Neural progenitor cell (in vitro differentiated cells): Measurements from ENCODE around the gene SOWAHD. TPM values are rescaled to one million over a fixed set of nuclear protein-coding genes. Genes with fewer than 3 reads are reported as not detected.

Source experiments
- DNase-seq: peaks from one replicate; pipeline ENCODE4 v3.0.0-alpha.2; 2016; ENCODE audit warnings: low spot score
- H2AFZ ChIP-seq: fragments of 200-600 bp; sonication (generic); replicated peaks from 2 replicates; pipeline ENCODE4 v1.6.1; 2016; ENCODE audit warnings: antibody characterized with exemption
- H3F3A ChIP-seq: fragments of 200-600 bp; sonication (generic); 2 replicates; pipeline ENCODE4 v1.6.1; 2016; ENCODE audit warnings: antibody characterized with exemption, low read depth
- H3K27ac ChIP-seq: fragments of 200-600 bp; sonication (generic); 2 replicates; pipeline ENCODE4 v1.5.1; 2016; ENCODE audit warnings: mild to moderate bottlenecking
- H3K27me3 ChIP-seq: fragments of 200-600 bp; sonication (generic); 2 replicates; pipeline ENCODE4 v1.6.1; 2016; ENCODE audit warnings: mild to moderate bottlenecking, moderate library complexity
- H3K36me3 ChIP-seq: fragments of 200-600 bp; sonication (generic); 2 replicates; pipeline ENCODE4 v1.5.1; 2016
- H3K4me1 ChIP-seq: fragments of 200-600 bp; sonication (generic); 2 replicates; pipeline ENCODE4 v1.6.1; 2016; ENCODE audit warnings: mixed run types
- H3K4me2 ChIP-seq: fragments of 200-600 bp; sonication (generic); 2 replicates; pipeline ENCODE4 v1.6.1; 2016
- H3K4me3 ChIP-seq: fragments of 200-600 bp; sonication (generic); 2 replicates; pipeline ENCODE4 v1.5.1; 2016
- H3K79me2 ChIP-seq: fragments of 200-600 bp; sonication (generic); 2 replicates; pipeline ENCODE4 v1.6.1; 2016; ENCODE audit warnings: low read depth
- H3K9ac ChIP-seq: fragments of 200-600 bp; sonication (generic); 2 replicates; pipeline ENCODE4 v1.6.1; 2016
- H3K9me3 ChIP-seq: fragments of 200-600 bp; sonication (generic); 2 replicates; pipeline ENCODE4 v1.5.1; 2016; ENCODE audit warnings: low read depth
- H4K20me1 ChIP-seq: fragments of 200-600 bp; sonication (generic); 2 replicates; pipeline ENCODE4 v1.6.1; 2016; ENCODE audit warnings: low read depth
- H3K27ac Mint-ChIP-seq: 3 replicates; pipeline ENCODE4 v1.8.0; 2021; ENCODE audit warnings: mixed read lengths
- H3K27me3 Mint-ChIP-seq: 2 replicates; pipeline ENCODE4 v1.8.0; 2022; ENCODE audit warnings: low read depth, mild to moderate bottlenecking, inconsistent platforms, moderate library complexity, mixed read lengths; ENCODE audit not compliant: insufficient read depth
- H3K36me3 Mint-ChIP-seq: 3 replicates; pipeline ENCODE4 v1.8.0; 2021; ENCODE audit warnings: mixed read lengths
- H3K4me1 Mint-ChIP-seq: 3 replicates; pipeline ENCODE4 v1.8.0; 2021; ENCODE audit warnings: mixed read lengths
- H3K4me3 Mint-ChIP-seq: 3 replicates; pipeline ENCODE4 v1.8.0; 2021; ENCODE audit warnings: mild to moderate bottlenecking, moderate library complexity, mixed read lengths
- H3K9me3 Mint-ChIP-seq: 3 replicates; pipeline ENCODE4 v1.8.0; 2020; ENCODE audit warnings: mixed read lengths
- EZH2 ChIP-seq: fragments of 200-600 bp; sonication (generic); IDR thresholded peaks from 2 replicates; pipeline ENCODE4 v1.6.1; 2017; ENCODE audit warnings: antibody characterized with exemption, mild to moderate bottlenecking, moderate library complexity
- EZH2phosphoT487 ChIP-seq: fragments of 200-600 bp; sonication (generic); IDR thresholded peaks from 2 replicates; pipeline ENCODE4 v1.6.1; 2017; ENCODE audit warnings: antibody characterized with exemption
- total RNA-seq: library from RNA; depleted of rRNA; stranded (reverse); fragments of >200 nt; gene quantifications from 2 replicates; pipeline ENCODE4 v1.2.3, GENCODE V29; 2015; ENCODE audit warnings: low replicate concordance
- TF ChIP-seq, protein P1 (sequence below): fragments of 200-600 bp; sonication (generic); IDR thresholded peaks from 2 replicates; pipeline ENCODE4 v1.5.1; 2017; ENCODE audit warnings: antibody characterized with exemption, mild to moderate bottlenecking

Gene SOWAHD
- total RNA-seq, 1 donor from 2014 or later = not detected

DNA sequence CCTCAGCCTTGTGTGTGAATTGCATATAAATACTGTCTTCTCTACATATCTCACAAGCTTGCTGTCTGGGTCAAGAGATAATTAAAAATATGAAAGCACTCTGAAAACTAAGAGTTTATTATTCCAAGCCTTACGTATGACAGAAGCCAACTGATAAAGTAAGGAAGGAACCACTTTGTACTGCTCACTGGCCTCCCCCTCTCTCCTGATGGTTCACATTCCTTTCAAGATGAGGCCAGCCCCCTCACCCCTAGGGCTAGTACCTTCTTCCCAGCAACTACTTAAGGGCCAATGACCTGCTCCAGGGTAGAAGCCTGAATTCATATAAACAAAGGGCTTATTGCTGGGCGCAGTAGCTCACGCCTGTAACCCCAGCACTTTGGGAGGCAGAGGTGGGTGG, 5.4 kb upstream of the SOWAHD start:
- TF ChIP-seq EZH2 (no peak), EZH2phosphoT487 (no peak)
- TF ChIP-seq, protein P1, sequence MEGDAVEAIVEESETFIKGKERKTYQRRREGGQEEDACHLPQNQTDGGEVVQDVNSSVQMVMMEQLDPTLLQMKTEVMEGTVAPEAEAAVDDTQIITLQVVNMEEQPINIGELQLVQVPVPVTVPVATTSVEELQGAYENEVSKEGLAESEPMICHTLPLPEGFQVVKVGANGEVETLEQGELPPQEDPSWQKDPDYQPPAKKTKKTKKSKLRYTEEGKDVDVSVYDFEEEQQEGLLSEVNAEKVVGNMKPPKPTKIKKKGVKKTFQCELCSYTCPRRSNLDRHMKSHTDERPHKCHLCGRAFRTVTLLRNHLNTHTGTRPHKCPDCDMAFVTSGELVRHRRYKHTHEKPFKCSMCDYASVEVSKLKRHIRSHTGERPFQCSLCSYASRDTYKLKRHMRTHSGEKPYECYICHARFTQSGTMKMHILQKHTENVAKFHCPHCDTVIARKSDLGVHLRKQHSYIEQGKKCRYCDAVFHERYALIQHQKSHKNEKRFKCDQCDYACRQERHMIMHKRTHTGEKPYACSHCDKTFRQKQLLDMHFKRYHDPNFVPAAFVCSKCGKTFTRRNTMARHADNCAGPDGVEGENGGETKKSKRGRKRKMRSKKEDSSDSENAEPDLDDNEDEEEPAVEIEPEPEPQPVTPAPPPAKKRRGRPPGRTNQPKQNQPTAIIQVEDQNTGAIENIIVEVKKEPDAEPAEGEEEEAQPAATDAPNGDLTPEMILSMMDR = no peak
- H3K9me3 Mint-ChIP-seq = peaks cover 18% of the 10 kb centered on the region

DNA sequence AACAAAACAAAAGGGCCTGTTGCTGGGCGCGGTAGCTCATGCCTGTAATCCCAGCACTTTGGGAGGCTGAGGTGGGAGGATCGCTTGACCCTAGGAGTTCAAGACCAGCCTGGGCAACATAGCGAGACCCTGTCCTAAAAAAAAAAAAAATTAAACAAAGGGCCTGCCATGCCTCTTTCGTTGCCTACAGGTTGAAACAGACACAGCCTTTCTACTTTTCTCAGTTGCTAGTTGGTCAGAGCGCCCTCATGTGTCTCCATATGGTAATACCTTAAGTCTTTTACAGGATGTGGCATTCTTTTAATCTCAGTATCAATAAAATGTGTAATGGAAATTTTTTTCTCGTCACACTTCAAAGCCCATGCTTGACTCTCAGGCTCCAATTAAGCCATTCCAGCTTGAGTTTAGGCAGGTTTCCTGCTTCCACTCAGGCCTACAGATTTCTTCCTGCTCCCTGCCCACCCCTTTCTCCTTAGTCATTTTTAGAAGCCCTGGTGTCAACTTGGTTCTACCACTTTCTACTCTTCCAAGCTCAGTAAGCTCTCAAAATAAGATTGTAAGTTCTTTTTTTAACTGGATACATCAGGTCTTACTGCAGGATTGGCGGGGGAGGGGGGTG, 4.6 kb upstream of the SOWAHD start:
- no peak overlapping the region for H3K27ac Mint-ChIP-seq
- Histone ChIP-seq H3K27ac (no peak overlapping the region), H3K4me3 (no peak overlapping the region), H3K4me1 (no peaks in the 10 kb centered on the region), H3K36me3 (no peaks in the 10 kb centered on the region), H2AFZ (no peak overlapping the region), H3K79me2 (no peaks in the 10 kb centered on the region), H3K9ac (no peak overlapping the region), H4K20me1 (no peaks in the 10 kb centered on the region), H3K4me2 (no peak overlapping the region), H3K9me3 (no peaks in the 10 kb centered on the region), H3K27me3 (peaks cover 34% of the 10 kb centered on the region), H3F3A (peaks cover 6% of the 10 kb centered on the region)
- peaks cover 18% of the 10 kb centered on the region for H3K9me3 Mint-ChIP-seq
- H3K4me3 Mint-ChIP-seq = no peak overlapping the region
- DNase-seq = peak; percentile 48
- TF ChIP-seq, protein P1 = peak; percentile 56
- no peak for TF ChIP-seq EZH2phosphoT487
- no peak for TF ChIP-seq EZH2
- no peaks in the 10 kb centered on the region for H3K36me3 Mint-ChIP-seq
- H3K4me1 Mint-ChIP-seq = peaks cover 15% of the 10 kb centered on the region
- H3K27me3 Mint-ChIP-seq = peaks cover 2% of the 10 kb centered on the region

More for the DNA sequence above, 5.4 kb upstream of the SOWAHD start:
- Histone ChIP-seq H3K4me2 (no peak overlapping the region), H3K4me3 (no peak overlapping the region), H3K4me1 (no peaks in the 10 kb centered on the region), H3K27ac (no peak overlapping the region), H3K36me3 (no peaks in the 10 kb centered on the region), H3K27me3 (peaks cover 27% of the 10 kb centered on the region), H2AFZ (no peak overlapping the region), H3K9ac (no peak overlapping the region), H4K20me1 (no peaks in the 10 kb centered on the region), H3K9me3 (no peaks in the 10 kb centered on the region), H3F3A (peaks cover 6% of the 10 kb centered on the region), H3K79me2 (no peaks in the 10 kb centered on the region)
- no peak overlapping the region for H3K27ac Mint-ChIP-seq
- no peak overlapping the region for H3K4me3 Mint-ChIP-seq
- peaks cover 2% of the 10 kb centered on the region for H3K27me3 Mint-ChIP-seq
- no peak for DNase-seq
- H3K36me3 Mint-ChIP-seq = no peaks in the 10 kb centered on the region
- peaks cover 15% of the 10 kb centered on the region for H3K4me1 Mint-ChIP-seq

DNA sequence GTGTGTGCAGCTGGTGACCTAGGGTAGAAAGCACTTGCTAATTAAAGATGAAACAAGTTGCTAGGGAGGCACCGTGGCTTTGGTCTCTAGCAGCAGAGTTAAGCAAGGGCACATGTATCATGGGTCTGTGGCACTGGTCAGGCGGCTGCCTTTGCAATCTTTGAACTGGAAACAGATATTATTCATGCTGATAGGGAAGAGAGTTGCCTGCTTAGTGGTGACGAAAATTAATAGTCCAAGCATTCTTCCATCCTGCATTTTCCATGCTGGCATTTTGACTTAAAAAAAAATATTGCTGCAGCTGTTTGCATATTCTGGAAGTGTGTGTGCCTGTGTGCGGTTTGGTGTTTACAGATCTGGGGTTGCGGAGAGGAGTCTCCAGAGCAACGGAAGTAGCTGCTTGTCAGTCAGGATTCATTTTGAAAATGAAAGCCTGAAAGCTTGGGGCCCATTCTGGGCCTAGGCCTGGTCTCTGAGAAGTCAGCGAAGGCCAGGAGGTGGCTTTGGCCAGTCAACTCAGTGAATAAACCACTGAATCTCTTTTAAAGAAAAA, 2.3 kb upstream of the SOWAHD start:
- peaks cover 15% of the 10 kb centered on the region for H3K4me1 Mint-ChIP-seq
- Histone ChIP-seq H2AFZ (no peak overlapping the region), H3K4me3 (no peak overlapping the region), H3K79me2 (no peaks in the 10 kb centered on the region), H3K27ac (no peak overlapping the region), H3K4me1 (no peaks in the 10 kb centered on the region), H4K20me1 (no peaks in the 10 kb centered on the region), H3K4me2 (no peak overlapping the region), H3K27me3 (peaks cover 57% of the 10 kb centered on the region), H3F3A (peaks cover 6% of the 10 kb centered on the region), H3K36me3 (no peaks in the 10 kb centered on the region), H3K9me3 (no peaks in the 10 kb centered on the region), H3K9ac (no peak overlapping the region)
- no peak overlapping the region for H3K4me3 Mint-ChIP-seq
- peaks cover 21% of the 10 kb centered on the region for H3K9me3 Mint-ChIP-seq
- TF ChIP-seq, protein P1 = no peak
- TF ChIP-seq EZH2phosphoT487 = no peak
- TF ChIP-seq EZH2 = no peak
- H3K36me3 Mint-ChIP-seq = no peaks in the 10 kb centered on the region
- H3K27me3 Mint-ChIP-seq = peaks cover 8% of the 10 kb centered on the region
- no peak overlapping the region for H3K27ac Mint-ChIP-seq
- DNase-seq = no peak
